Sigmoid colon (tissue), 4 donors: ENCODE measurements around the gene PPP4R3A.
"Not testable (repeated sequence)": the region's sequence is repeated elsewhere in the genome, so short reads cannot be mapped to it uniquely, and the experiment has no call there.

Experiments
- CTCF ChIP-seq, 4 experiments: fragments of 450-650 bp in 3 of 4; fragments of 200-600 bp in 1 of 4; IDR thresholded peaks; one replicate each; pipeline ENCODE4 v1.5.1; 2016 to 2019; ENCODE audit warnings: antibody characterized with exemption in 4 of 4, mild to moderate bottlenecking in 3 of 4, moderate library complexity in 2 of 4
- EP300 ChIP-seq, 4 donors: sonication (generic); formaldehyde crosslinking; IDR thresholded peaks; one replicate each; pipeline ENCODE4 v1.6.1; 2017; ENCODE audit warnings: antibody characterized with exemption in 4 of 4
- POLR2A ChIP-seq, 2 donors: fragments of 450-650 bp; IDR thresholded peaks; one replicate each; pipeline ENCODE4 v1.6.1; 2016; ENCODE audit warnings: antibody characterized with exemption in 2 of 2, mild to moderate bottlenecking in 2 of 2, moderate library complexity in 2 of 2

DNA sequence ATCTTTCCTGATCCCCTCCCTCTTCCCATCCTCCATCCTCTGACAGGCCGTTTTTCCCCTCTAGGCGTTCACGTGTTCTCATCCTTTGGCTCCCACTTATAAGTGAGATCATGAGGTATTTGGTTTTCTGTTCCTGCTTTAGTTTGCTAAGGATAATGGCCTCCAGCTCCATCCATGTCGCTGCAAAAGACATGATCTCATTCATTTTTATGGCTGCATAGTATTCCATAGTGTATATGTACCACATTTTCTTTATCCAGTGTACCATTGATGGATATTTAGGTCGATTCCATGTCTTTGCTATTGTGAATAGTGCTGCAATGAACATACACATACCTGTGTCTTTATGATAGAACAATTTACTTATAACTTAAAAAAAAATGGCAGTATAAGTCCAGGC lies 23.9 kb upstream of the PPP4R3A start:
- not testable (repeated sequence) for TF ChIP-seq CTCF, EP300, POLR2A (IDR thresholded peaks at IDR 0.05)
